Limb (tissue), 2 donors: ENCODE measurements around the gene BABAM1.

ENCODE experiments used
- DNase-seq, 2 donors: peaks; one replicate each; pipeline ENCODE4 v3.0.0-alpha.2; 2016; ENCODE audit errors: extremely low spot score in 2 of 2

BABAM1 gene

GRCh38 chr19:17321655-17322489 lies 54.6 kb downstream of the BABAM1 start:
- DNase-seq: no peak

- no peak for DNase-seq
Observed at GRCh38 chr19:17322854-17323253, 55.6 kb downstream of the BABAM1 start.

GRCh38 chr19:17323300-17323963 lies 56.2 kb downstream of the BABAM1 start:
- peak in 1 of 2 donors; percentile 41 for DNase-seq

GRCh38 chr19:17323964-17324332 lies 56.7 kb downstream of the BABAM1 start:
- DNase-seq: no peak

DNA sequence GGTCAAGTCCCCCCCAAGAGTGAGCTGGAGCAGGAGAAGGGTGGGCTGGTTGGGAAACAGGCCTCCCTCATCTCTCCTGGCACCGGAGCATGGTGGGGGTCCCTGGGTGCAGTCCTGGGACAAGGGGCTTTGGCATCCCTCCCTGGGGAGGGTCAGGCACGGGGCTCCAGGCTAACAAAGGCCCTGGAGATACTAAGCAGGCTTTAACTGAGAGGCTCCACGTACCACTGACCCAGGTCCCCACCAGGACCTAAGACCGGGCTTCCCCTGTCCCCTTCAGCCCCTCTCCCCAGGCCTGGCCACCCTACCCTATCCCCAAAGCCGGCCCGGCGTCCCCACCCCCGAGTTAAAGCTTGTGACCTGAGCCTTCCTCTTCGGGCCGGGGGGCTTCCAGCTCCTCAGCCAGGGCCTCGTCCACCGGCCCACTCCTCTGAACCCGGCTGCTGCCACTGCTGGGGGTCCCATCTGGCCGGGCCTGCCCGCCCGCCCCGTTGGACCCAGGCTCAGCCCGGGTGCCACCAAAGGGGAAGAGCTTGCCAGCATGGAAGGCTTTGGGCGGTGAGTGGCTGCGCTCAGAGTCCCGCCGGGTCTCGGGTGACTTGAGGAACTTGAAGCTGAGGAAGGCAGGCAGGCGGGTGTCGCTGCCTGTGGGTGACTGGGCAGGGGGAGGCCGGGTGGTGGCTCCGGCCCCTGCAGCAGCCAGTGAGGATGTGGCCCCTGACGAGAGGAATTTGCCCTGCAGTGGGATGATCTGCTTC lies 57.3 kb downstream of the BABAM1 start:
- DNase-seq: peak in 1 of 2 donors; percentile 31

DNA sequence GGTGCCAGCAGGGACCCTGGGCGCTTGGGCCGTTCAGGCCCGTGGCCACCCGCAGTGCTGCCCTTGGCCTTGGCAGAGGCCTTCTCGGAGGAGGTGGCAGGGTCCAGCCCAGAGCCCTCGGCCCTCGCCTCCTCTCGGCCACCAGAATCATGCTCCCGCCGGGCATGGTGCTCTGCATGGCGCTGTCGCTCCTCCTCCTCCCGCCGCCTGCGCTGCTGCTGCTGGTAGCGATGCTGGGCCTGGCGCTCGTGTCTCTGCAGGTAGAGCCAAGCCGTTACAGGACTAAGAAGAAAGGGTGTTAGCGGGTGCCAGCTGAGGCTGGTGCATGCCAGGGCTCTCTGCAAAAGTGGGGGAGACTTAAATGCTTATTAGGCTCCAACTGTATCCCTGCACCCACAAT lies 57.9 kb downstream of the BABAM1 start:
- DNase-seq: peak in 1 of 2 donors; percentile 29

GRCh38 chr19:17325881-17326594 lies 58.8 kb downstream of the BABAM1 start:
- no peak for DNase-seq

- no peak for DNase-seq
Observed at GRCh38 chr19:17326595-17326966, 59.3 kb downstream of the BABAM1 start.

DNA sequence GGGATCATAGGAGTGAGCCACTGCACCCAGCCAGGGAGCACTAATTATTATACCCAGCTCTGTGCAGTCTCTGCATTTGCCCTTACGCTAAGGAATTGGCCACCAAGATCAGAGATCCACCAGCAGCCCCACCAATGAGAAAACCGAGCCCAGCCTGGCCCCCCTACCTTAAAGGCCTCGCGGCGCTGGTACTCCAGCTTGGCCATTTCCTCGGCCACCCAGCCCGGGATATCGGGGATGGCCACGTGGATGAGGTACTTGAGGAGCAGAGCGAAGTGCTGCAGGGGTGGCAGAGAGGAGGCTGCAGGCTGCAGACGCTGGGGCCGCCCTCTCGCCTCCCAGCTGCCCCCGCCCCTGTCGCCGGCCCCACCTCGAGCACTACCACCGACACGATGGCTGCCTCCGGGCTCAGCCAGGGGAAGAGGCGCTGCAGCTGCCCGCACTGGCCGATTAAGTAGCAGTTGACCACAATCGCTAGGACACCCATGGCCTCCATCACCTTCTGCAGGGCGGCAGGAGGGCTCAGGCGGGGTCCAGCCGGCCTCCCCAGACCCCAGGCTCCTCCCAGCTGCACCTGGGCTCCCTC lies 59.9 kb downstream of the BABAM1 start:
- DNase-seq: no peak

GRCh38 chr19:17327654-17328516 lies 60.6 kb downstream of the BABAM1 start:
- peak; percentile 30 to 69 for DNase-seq
